GM21737 (cell line): ENCODE data around the gene HSD17B11.
"Not testable (repeated sequence)": the region's sequence is repeated elsewhere in the genome, so short reads cannot be mapped to it uniquely, and the experiment has no call there.

ENCODE experiments used
- ATAC-seq: cut with Tn5 transposase; IDR thresholded peaks from one replicate; pipeline ENCODE4 v1.9.1; 2021; ENCODE audit warnings: mild to moderate bottlenecking, moderate library complexity; ENCODE audit not compliant: unreplicated experiment

Gene HSD17B11, protein sequence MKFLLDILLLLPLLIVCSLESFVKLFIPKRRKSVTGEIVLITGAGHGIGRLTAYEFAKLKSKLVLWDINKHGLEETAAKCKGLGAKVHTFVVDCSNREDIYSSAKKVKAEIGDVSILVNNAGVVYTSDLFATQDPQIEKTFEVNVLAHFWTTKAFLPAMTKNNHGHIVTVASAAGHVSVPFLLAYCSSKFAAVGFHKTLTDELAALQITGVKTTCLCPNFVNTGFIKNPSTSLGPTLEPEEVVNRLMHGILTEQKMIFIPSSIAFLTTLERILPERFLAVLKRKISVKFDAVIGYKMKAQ

DNA sequence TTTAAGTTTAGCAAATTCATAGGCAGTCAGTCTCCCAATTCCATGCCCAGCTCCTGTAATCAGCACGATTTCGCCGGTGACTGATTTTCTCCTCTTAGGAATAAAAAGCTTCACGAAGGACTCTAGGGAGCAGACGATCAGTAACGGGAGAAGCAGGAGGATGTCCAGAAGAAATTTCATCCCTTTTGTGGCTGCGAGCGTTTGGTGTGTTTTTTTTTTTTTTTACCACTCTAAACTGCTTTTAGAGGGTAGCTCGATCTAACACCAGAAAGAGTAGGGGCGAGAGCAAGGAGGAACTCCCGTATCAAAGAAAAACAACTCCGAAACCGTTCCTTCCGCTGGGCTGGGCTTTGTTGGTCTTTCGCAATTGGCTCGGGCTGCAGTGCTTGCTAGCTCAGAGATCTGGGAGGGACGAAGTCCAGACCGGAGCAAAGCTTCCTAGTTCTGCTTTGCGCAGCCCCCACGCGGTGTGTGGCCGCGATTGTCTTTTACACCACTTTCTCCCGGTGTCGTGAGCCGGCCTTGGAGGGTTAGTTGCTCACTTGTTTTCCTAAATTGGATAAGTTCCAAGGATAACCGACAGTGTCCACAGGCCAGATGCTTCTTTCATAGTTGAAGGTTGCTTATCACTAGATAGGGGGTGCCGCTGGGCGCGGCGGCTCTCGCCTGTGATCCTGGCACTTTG, at the start of gene HSD17B11:
TSS of gene HSD17B11 (minus strand) at position 298 of the 685 bp plus-strand sequence. CDS start at position 180, 118 bp downstream.
- ATAC-seq = peak; percentile 99

DNA sequence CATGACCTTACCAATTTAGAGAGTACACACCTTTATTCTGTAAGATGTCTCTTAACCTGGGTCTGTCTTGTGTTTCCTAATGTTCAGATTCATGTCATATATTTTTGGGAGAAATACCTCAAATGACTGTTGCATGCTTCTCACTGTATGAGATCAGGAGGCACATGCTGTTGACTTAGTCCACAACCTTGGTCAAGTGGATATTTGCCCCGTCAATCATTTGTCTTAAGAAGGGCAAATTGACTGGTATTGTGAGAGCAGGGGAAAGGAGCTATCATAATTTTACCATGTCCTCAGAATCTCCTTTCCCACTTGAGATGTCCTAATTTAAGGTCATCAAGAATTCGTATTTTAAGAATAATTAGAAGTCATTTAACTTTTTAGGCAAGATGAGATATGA, 42.4 kb upstream of the HSD17B11 start:
- no peak for ATAC-seq

DNA sequence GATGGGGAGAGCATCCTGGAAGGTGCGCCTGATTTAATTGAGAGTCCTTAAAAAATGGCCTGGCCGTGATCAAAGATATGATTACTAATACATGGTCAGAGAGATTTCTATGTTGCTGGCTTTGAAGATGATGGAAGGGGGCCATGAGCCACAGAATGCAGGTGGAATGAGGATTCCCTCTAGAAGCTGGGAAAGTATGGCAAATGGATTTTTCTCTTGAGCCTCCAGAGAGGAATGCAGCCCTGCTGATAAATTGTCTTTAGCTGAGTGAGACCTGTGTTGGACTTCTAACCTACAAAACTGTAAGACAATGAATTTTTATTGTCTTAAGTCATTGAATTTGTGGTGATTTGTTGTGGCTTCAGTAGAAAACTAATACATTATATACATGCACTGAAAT, 39.0 kb upstream of the HSD17B11 start:
- ATAC-seq = no peak

DNA sequence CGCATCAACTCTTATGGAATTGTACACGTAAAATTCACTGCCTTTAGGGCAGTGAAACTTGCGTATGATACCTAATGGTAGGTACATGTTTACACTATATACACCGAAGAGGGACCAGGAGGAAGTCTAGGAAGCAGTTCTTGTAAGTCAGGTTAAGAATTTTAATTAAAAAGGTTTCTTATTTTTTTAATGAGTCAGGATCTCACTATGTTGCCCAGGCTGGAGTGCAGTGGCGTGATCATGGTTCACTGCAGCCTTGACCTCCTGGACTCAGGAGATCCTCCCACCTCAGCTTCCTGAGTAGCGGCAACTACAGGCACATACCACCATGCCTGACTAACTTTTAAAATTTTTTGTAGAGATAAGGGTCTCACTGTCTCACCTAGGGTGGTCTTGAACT, 38.0 kb upstream of the HSD17B11 start:
- no peak for ATAC-seq

DNA sequence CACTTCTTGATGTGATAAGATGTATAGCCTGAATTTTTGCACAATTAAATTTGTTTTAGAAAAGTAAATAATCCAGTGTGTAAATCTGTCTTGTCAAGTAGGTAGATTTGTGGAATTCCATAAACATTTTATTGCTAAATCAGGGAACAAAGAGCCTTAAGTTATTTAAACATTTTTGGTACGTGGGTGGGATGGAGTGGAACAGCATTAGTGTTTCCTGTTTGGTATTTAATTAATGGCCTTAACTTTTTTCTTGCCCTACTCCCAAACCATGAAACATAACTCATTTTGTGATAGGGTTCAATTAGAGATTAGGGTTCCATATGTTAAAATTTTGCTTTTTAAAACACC, 36.5 kb upstream of the HSD17B11 start:
- no peak for ATAC-seq

DNA sequence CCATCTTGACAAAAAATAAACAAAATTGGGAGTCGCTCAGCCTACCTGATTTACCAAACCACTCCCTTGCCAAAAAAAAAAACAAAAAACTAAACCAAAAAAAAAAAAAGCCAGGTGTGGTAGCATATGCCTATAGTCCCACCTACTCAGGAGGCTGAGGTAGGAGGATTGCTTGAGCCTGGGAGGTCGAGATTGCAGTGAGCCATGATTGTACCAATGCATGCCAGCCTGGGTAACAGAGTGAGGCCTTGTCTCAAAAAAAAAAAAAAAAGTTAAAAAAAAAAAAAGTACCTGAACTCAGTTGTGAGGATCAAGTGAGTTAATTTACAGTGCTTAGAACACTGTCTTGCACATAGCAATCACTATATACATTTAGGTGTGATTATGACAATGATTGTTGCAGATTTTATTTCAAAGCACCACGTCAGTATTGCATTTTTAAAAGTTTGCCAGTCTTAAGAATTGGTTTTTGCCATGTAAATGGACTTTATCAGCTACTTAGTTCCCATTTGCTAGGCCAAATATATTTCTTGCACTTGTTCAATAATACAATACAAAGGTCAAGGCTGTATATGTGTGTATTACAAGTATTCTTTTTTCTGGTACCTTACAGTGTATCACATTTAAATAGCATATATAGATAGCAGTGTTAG, 36.0 kb upstream of the HSD17B11 start:
- no peak for ATAC-seq

DNA sequence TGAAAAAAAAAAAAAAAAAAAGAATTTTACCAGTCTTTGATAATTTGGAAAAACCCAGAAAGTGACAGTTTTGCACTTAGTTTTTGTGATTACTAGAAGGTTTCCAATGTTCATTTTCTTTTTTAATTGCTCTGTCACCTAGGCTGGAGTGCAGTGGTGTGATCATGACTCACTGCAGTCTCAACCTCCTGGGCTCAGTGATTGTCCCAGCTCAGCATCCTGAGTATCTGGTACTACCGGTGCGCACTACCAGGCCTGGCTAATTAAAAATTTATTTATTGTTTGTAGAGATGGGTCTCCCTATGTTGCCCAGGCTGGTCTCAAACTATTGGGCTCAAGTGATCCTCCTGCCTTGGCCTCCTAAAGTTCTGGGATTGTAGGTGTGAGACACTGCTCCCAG, 34.7 kb upstream of the HSD17B11 start:
- ATAC-seq = no peak

DNA sequence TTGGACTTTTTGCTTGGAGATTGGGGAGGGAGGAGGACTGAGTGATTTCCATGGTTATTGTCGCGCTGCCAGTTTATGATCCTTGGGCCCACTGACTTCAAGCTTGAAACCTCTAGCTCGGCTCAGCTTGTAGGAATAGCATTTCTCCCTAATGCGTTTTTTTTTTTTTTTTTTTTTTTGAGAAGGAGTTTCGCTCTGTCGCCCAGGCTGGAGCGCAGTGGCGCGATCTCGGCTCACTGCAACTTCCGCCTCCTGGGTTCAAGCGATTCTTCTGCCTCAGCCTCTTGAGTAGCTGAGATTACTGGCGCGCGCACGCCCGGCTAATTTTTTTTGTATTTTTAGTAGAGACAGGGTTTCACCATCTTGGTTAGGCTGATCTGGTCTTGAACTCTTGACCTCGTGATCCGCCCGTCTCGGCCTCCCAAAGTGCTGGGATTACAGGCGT, 33.1 kb upstream of the HSD17B11 start:
- not testable (repeated sequence) for ATAC-seq

DNA sequence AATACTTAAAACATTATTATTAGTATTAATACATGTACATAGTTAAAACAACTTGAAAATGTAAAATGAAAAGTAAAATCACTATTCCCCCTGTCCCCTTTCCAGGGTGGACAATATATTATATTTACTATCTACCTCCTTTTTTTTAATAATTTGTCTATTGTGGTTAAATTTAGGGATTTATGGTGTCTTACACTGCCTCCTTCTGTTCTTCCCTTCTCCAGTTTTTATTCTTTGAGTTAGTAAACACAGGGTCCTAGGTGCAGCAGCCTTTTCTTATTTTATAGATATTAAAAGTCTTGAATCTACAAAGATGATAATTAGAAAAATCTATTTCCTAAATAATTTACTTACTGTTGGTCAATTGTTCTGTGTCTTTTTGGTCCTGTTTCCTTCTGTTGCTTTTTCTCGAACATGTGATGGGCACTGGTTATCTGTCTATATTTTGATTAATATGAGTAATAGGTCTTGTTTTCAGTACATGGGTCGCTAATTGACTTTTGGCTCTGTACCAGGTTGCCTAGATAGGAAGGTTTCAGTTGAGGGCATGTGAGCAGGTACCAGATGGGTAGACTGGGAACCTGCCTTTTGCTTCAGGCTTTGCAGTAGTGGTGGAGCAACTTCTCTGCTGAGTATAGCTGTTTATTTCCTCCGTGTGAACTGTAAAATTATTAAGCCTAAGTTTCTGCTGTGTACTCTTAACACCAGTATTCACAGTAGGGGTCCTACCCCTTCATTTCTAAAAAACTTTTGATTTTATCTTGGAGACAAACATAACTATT, 32.5 kb upstream of the HSD17B11 start:
- ATAC-seq = no peak

DNA sequence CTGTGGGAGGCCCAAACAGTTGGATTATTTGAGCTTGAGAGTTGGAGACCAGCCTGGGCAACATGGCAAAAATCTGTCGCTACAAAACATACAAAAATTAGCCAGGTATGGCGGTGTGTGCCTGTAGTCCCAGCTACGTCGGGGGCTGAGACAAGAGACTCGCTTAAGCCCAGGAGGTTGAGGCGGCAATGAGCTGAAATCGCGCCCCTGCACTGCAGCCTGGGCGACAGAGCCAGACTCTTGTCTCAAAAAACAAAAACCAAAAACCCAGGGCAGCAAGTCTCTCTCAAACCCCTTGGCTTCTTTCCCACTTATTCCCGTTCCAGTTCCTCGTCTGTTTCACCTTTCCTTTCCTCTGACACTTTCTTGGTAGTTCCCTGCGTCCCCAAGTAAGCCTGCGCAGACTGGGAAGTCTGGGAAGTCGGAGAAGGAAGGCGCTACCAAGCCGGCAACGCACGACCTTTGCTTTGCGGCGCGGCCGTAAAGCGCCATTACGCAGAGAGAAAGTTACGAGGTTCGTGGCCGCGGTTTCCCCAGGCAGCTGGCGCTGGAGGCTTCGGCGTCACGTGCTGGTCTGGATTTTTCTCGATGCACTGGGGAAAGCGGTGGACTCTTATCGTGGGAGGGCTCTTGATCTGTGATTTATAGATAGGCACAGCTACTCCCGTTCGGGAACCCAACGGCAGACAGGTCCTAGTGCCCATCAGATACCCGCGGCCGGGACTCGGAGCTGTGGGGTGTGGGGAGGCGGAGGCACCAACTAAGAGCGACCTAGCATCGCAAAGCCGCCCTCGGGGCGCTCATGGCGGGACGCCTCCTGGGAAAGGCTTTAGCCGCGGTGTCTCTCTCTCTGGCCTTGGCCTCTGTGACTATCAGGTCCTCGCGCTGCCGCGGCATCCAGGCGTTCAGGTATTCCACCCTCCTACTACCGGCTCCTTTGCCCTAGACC, 31.4 kb upstream of the HSD17B11 start, which contains the start of gene NUDT9:
TSS of gene NUDT9 (plus strand) at position 470 of the 949 bp plus-strand sequence. CDS start at position 803, 333 bp downstream.
- ATAC-seq = peak; percentile 87

DNA sequence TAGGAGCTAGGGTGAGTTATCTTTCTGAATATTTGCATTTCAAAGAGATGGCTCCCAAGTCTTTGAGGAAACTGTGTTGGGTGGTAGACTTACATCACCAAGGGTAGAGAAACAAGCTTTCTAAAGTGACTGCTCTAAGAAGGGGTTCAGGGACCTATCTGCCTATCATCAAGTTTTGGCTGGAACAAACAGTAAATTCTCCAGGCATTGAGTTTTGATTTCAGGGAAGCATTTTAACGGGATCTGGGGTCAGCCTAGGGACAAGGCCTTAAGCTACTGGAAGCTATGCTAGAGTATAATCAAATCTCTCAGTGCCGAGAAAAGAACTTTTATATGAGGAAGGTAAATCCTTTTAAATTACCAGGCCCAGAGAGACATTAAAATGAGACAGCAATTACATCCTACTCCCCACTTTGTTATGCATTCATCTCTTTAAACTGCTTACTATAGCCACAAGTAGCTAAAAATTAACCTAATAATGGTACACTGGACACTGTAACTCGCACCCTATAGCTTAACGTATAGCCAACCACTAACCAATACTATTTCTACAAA, 29.4 kb upstream of the HSD17B11 start:
- no peak for ATAC-seq

DNA sequence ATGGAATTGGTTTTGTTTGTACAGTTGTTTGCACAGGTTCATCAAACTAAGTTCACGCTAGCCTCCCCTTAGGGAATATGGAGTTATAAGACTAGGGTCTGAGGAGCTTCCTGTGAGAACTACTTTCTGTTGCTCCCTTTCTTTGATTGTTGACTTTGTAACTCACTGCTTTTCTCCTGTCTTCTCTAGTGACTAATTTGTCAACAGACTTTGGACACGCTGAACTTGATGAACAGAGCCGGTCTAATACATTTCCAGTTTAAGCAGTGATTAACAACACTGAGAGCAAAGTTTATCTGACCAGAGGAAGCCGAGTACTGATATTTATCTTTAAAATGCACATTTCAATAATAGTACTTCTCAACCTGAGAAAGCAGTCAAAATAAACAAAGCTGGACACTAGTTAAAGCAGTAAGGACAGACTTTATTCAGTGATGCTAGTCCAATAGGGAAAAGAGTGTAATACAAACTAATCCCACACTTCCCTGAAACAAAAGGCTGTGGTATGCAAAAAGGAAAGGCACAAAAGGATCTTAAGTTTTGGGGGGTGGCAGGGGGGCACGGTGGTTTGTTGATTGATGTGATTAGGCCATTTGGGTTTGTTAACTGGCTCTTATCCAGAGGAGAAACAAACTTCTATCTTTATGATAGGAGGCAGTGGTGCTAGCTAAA, 28.7 kb upstream of the HSD17B11 start:
- no peak for ATAC-seq

DNA sequence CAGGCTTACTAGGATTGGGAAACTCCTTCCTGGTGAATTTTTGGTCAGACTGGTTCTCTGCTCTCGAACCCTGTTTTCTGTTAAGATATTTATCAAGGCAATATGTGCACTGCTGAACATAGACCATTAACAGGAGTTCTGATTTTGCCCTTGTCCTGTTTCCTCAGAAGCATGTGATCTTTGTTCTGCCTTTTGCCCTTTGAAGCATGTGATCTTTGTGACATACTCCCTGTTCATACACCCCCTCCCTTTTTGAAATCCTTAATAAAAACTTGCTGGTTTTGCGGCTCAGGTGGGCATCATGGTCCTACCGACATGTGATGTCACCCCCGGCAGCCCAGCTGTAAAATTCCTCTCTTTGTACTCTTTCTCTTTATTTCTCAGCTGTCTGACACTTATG, 27.4 kb upstream of the HSD17B11 start:
- ATAC-seq = not testable (repeated sequence)

DNA sequence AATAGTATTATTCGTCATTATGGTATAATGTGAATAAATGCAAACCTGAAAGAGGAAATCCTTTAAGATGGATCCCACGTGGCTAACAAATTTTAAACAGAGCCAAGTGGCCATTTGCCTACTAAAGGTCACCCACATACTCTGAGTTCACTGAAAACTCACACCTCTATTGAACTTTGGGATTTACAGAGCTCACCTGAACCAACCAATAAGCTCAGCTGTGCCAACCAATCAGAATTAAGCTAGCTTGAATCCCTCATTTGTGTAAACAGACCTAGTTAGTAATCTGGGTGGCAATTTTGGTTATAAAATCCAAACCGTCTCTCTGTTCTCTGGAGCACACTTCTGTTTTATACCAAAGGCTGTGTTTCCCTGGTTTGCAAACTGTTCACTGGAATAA, 26.0 kb upstream of the HSD17B11 start:
- ATAC-seq = no peak

DNA sequence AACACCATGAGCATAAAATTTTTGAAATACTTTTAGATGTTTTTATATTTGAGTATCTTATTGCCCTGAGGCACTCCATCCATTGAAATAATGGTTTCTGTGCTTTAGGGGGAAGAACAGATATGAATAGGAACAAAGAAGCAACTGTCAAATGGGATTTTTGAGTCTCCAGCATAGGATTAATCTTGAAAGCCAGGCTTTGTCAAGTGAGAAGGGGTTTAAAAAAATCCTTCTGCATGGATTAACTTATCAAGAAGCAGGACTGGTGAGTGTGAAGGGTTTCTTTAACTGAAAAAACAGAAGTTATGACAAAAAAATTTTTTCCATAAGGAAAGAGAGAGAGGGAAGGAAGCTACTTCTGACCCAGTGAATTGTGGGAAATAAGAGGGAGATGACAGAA, 23.8 kb upstream of the HSD17B11 start:
- ATAC-seq = no peak

DNA sequence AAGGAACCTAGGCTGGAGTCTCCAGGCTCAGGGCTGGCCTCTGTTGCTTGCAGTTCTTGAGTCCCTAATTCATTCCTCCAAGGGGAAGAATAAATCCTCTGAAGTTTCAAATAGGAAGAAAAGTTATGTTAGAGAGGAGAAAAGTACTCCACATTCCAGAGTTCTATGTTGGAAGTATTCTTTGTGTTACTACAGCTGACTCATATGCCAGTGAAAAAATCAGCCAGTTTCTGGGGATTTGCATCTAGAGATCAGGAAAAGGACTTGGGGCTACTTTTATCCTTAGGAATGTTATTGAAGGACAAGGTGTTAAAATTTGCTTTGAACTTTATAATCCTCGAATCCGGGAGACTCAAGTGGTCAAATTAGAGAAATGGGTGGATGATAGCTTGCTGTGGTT, 19.7 kb upstream of the HSD17B11 start:
- no peak for ATAC-seq

DNA sequence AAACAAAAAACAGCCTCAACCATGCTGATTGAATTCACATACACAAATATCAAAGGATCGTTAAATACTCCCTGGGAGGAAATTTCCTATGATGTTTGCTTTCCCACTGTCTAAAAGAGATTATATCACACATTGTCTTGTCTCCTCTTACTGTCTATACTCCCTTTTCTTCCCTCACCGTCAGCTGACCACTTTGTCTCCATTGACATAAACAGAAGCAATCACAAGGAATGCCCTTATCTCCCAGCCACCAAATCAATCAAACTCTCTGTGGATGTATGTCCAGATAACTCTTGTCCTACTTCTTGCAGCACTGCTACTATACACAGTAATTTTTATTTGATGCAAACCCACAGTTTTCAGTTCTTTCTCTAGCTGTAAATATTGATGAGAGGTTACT, 19.2 kb upstream of the HSD17B11 start:
- ATAC-seq = no peak

DNA sequence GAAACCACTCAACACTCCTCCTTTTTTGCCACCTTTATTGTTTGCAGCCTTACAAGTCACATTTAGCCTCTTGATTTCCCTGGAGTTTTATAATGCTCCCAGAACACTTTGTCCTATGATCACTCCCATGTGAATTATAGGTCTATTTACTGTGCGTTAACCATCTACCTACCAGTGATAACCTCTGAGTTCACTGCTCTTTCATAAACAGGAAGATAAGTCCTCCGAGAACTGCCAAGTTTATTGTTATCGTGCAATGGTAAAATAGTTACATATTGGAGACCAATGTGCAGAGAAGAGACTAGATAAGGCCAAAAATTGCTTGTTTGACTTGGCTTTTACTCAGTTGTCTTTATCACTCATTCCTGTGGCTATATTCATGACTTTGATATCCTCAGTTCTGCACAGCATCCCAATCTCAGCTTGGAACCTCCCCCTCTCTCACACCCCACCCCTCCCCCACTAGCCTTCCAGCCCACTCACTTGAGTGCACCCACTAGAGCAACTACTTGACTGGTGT, 18.5 kb upstream of the HSD17B11 start:
- no peak for ATAC-seq

DNA sequence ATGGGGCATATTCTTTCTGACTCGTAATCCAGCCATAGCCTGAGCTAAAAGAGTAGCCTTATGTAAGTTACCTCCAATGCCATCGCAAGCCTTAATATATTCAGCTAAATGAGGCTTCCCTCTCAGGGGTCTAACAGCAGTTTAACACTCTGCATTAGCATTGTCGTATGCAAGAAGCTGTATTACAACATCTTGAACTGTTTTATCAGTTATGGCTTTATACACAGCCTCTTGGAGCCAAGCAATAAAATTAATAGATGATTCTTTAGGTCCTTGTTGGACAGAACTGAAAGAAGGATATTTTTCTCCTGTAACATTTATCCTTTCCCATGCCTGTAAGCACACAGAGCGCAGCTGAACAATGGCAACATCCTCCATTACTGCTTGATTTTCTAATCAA, 15.9 kb upstream of the HSD17B11 start:
- ATAC-seq = not testable (repeated sequence)
